ENCODE measurements around the gene TREH.

- TF ChIP-seq, protein P1, sequence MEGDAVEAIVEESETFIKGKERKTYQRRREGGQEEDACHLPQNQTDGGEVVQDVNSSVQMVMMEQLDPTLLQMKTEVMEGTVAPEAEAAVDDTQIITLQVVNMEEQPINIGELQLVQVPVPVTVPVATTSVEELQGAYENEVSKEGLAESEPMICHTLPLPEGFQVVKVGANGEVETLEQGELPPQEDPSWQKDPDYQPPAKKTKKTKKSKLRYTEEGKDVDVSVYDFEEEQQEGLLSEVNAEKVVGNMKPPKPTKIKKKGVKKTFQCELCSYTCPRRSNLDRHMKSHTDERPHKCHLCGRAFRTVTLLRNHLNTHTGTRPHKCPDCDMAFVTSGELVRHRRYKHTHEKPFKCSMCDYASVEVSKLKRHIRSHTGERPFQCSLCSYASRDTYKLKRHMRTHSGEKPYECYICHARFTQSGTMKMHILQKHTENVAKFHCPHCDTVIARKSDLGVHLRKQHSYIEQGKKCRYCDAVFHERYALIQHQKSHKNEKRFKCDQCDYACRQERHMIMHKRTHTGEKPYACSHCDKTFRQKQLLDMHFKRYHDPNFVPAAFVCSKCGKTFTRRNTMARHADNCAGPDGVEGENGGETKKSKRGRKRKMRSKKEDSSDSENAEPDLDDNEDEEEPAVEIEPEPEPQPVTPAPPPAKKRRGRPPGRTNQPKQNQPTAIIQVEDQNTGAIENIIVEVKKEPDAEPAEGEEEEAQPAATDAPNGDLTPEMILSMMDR (IDR thresholded peaks at IDR 0.05), result no peak
- no peak for TF ChIP-seq POLR2AphosphoS5 (IDR thresholded peaks at IDR 0.05; ENCODE audit: insufficient read depth in 1 of 2, low read depth in 1 of 2)
- TF ChIP-seq POLR2A (IDR thresholded peaks at IDR 0.05), result no peak
Measured at GRCh38 chr11:118621784-118622375, 57.6 kb downstream of the TREH start.

All from vagina (tissue), 2 donors.